Liver (tissue), 9 donors: ENCODE measurements around the gene MC4R. TPM values are rescaled to one million over a fixed set of nuclear protein-coding genes. Genes with fewer than 3 reads are reported as not detected.

Experiments used
- DNase-seq: peaks from one replicate; pipeline ENCODE4 v3.0.0-alpha.2; 2017; ENCODE audit warnings: low spot score
- H3K27ac ChIP-seq, 2 donors: one replicate each; pipeline ENCODE4 v1.7.0; 2013; ENCODE audit warnings: inconsistent platforms in 2 of 2, low read length in 2 of 2, control low read depth in 1 of 2, low read depth in 1 of 2, mild to moderate bottlenecking in 1 of 2
- H3K27me3 ChIP-seq, 4 donors: one replicate each; pipeline versions ENCODE4 v1.6.1 to v1.7.0; 2013; ENCODE audit warnings: low read length in 3 of 4, inconsistent platforms in 1 of 4, mild to moderate bottlenecking in 1 of 4, moderate library complexity in 1 of 4; ENCODE audit not compliant: control insufficient read depth in 4 of 4, insufficient read depth in 4 of 4
- H3K36me3 ChIP-seq, 4 donors: one replicate each; pipeline versions ENCODE4 v1.6.1 to v1.7.0; 2013; ENCODE audit warnings: low read length in 3 of 4, mild to moderate bottlenecking in 3 of 4, low read depth in 1 of 4, moderate library complexity in 1 of 4; ENCODE audit not compliant: control insufficient read depth in 4 of 4, insufficient read depth in 3 of 4
- H3K4me1 ChIP-seq, 4 donors: one replicate each; pipeline versions ENCODE4 v1.6.1 to v1.7.0; 2013; ENCODE audit warnings: low read length in 3 of 4, mild to moderate bottlenecking in 3 of 4, moderate library complexity in 1 of 4; ENCODE audit not compliant: control insufficient read depth in 4 of 4, insufficient read depth in 4 of 4
- H3K4me3 ChIP-seq, 3 donors: one replicate each; pipeline versions ENCODE4 v1.6.1 to v1.7.0; 2013; ENCODE audit warnings: low read length in 3 of 3, control low read depth in 1 of 3, low read depth in 1 of 3, mild to moderate bottlenecking in 1 of 3
- H3K9ac ChIP-seq, 2 donors: one replicate each; pipeline ENCODE4 v1.7.0; 2013; ENCODE audit warnings: low read length in 2 of 2, mild to moderate bottlenecking in 2 of 2, moderate library complexity in 2 of 2, control low read depth in 1 of 2, low read depth in 1 of 2
- H3K9me3 ChIP-seq, 4 donors: one replicate each; pipeline versions ENCODE4 v1.6.1 to v1.7.0; 2013; ENCODE audit warnings: low read length in 3 of 4; ENCODE audit not compliant: control insufficient read depth in 4 of 4
- ATF3 ChIP-seq: IDR thresholded peaks from 2 replicates; pipeline ENCODE4 v1.6.1; 2016; ENCODE audit warnings: antibody characterized with exemption
- CTCF ChIP-seq: fragments of 150-350 bp; IDR thresholded peaks from 2 replicates; pipeline ENCODE4 v1.5.1; 2017; ENCODE audit warnings: improper control_type of control experiment, low read depth, low read length; ENCODE audit not compliant: missing input control
- EGR1 ChIP-seq, 2 donors: IDR thresholded peaks; 2 replicates each; pipeline ENCODE4 v1.6.1; 2016 to 2018; ENCODE audit warnings: antibody characterized with exemption in 2 of 2, low read depth in 2 of 2
- FOXA1 ChIP-seq: IDR thresholded peaks from 2 replicates; pipeline ENCODE4 v1.6.1; 2016; ENCODE audit warnings: antibody characterized with exemption
- GABPA ChIP-seq, 2 donors: IDR thresholded peaks in 1 of 2; conservative IDR thresholded peaks in 1 of 2; 2 replicates each; pipeline ENCODE4 v1.6.1; 2016; ENCODE audit warnings: antibody characterized with exemption in 2 of 2, mild to moderate bottlenecking in 1 of 2, moderate library complexity in 1 of 2
- HNF4A ChIP-seq, 2 donors: conservative IDR thresholded peaks; 2 replicates each; pipeline ENCODE4 v1.6.1; 2016; ENCODE audit warnings: antibody characterized with exemption in 2 of 2, mild to moderate bottlenecking in 2 of 2
- HNF4G ChIP-seq: IDR thresholded peaks from 2 replicates; pipeline ENCODE4 v1.6.1; 2016; ENCODE audit warnings: antibody characterized with exemption
- NR2F2 ChIP-seq: IDR thresholded peaks from 2 replicates; pipeline ENCODE4 v1.6.1; 2016; ENCODE audit warnings: antibody characterized with exemption
- RAD21 ChIP-seq, 2 donors: IDR thresholded peaks; 2 replicates each; pipeline ENCODE4 v1.6.1; 2016; ENCODE audit warnings: antibody characterized with exemption in 2 of 2, mild to moderate bottlenecking in 2 of 2
- RXRA ChIP-seq, 2 donors: IDR thresholded peaks; 2 replicates each; pipeline ENCODE4 v1.6.1; 2017 to 2018; ENCODE audit warnings: antibody characterized with exemption in 2 of 2, mild to moderate bottlenecking in 1 of 2
- SP1 ChIP-seq: IDR thresholded peaks from 2 replicates; pipeline ENCODE4 v1.6.1; 2018; ENCODE audit warnings: antibody characterized with exemption, mild to moderate bottlenecking
- TAF1 ChIP-seq: conservative IDR thresholded peaks from 2 replicates; pipeline ENCODE4 v1.6.1; 2016; ENCODE audit warnings: antibody characterized with exemption, mild to moderate bottlenecking
- YY1 ChIP-seq: IDR thresholded peaks from 2 replicates; pipeline ENCODE4 v1.6.1; 2016; ENCODE audit warnings: antibody characterized with exemption, mild to moderate bottlenecking
- WGBS: extraction: QIAGEN DNeasy Blood & Tissue Kit; methylation state at CpG from one replicate; pipeline ENCODE4 v1.1.7; 2013; 5-methylcytosine and 5-hydroxymethylcytosine counted together
- polyA plus RNA-seq, 2 donors: library from polyadenylated mRNA; stranded (reverse) in 1 of 2; unstranded in 1 of 2; fragments of 200-250 nt in 1 of 2; fragments of >200 nt in 1 of 2; fragmentation: Nextera tagmentation in 1 of 2; extraction: Ambion mirVana in 1 of 2; gene quantifications; one replicate each; pipeline versions ENCODE4 v1.2.1 to v1.2.3, GENCODE V29; 2013 to 2015
- total RNA-seq, 2 donors: library from RNA; depleted of rRNA; stranded (reverse); fragments of >200 nt; gene quantifications; one replicate each; pipeline ENCODE4 v1.2.3, GENCODE V29; 2014
- TF ChIP-seq, protein P1 (sequence below): IDR thresholded peaks from 2 replicates; pipeline ENCODE4 v1.6.1; 2016; ENCODE audit warnings: antibody characterized with exemption, mild to moderate bottlenecking
- TF ChIP-seq, protein P2 (sequence below): IDR thresholded peaks from 2 replicates; pipeline ENCODE4 v1.6.1; 2016; ENCODE audit warnings: antibody characterized with exemption
- TF ChIP-seq, protein P3 (sequence below): IDR thresholded peaks from 2 replicates; pipeline ENCODE4 v1.6.1; 2016; ENCODE audit warnings: antibody characterized with exemption
- donor health status: healthy.
- donor health status: healthy.
- donor health status: healthy.
- donor health status: healthy.
- donor health status: healthy.

The MC4R gene
- total and polyA plus RNA-seq, 4 donors = not detected

DNA sequence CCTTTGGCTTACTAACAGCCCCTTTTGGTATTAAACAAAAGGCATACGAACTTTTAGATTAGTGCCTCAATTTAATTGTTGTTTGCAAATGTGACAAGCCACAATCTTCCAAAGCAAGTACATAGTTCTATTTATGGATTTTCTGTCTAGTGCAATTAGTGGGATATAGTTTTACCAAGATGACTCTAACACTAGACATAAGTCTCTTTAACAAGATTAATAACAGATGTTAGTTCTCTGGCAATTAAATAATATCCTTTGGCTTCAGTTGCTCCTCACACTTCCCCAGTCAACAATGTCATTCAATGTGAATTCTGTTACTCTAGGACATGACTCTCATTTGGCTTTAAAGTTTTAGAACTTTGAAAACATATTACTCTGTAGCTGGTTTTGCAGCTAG, 16.7 kb upstream of the MC4R start:
- 60% methylated on average over 1 of the region's 1 CpG for WGBS

DNA sequence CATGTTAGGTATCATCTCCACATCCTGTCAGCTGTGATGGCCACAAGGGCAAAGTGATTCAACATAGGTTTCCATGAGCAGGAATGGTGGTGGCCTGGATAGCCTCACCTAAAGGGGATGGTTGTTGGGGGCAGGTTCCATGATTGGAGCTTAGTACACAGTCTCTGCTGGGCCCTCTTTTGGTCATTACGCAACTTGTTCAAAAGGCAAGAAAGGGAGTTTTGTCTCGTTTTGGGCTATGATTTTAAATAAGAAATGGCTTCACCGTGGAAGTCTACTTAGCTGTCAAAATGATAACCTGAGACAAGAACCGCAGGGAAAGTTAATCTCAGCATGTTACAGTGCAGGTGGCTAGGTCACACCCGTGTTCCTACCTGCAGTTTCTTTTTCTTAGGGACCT, 13.1 kb upstream of the MC4R start:
- 83% methylated on average over 5 of the region's 5 CpGs for WGBS
- TF ChIP-seq YY1 (no peak), NR2F2 (no peak), GABPA (IDR thresholded peaks at IDR 0.05 in 1 of 2, conservative IDR thresholded peaks at IDR 0.05 in 1 of 2) (no peak), RAD21 (IDR thresholded peaks at IDR 0.05) (no peak), TAF1 (no peak), FOXA1 (no peak), RXRA (IDR thresholded peaks at IDR 0.05) (no peak), ATF3 (no peak), SP1 (no peak), HNF4A (conservative IDR thresholded peaks at IDR 0.05) (no peak)
- TF ChIP-seq, protein P1, sequence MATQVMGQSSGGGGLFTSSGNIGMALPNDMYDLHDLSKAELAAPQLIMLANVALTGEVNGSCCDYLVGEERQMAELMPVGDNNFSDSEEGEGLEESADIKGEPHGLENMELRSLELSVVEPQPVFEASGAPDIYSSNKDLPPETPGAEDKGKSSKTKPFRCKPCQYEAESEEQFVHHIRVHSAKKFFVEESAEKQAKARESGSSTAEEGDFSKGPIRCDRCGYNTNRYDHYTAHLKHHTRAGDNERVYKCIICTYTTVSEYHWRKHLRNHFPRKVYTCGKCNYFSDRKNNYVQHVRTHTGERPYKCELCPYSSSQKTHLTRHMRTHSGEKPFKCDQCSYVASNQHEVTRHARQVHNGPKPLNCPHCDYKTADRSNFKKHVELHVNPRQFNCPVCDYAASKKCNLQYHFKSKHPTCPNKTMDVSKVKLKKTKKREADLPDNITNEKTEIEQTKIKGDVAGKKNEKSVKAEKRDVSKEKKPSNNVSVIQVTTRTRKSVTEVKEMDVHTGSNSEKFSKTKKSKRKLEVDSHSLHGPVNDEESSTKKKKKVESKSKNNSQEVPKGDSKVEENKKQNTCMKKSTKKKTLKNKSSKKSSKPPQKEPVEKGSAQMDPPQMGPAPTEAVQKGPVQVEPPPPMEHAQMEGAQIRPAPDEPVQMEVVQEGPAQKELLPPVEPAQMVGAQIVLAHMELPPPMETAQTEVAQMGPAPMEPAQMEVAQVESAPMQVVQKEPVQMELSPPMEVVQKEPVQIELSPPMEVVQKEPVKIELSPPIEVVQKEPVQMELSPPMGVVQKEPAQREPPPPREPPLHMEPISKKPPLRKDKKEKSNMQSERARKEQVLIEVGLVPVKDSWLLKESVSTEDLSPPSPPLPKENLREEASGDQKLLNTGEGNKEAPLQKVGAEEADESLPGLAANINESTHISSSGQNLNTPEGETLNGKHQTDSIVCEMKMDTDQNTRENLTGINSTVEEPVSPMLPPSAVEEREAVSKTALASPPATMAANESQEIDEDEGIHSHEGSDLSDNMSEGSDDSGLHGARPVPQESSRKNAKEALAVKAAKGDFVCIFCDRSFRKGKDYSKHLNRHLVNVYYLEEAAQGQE = no peak
- no peaks in the 10 kb centered on the region for H3K4me1 ChIP-seq
- no peaks in the 10 kb centered on the region for H3K9me3 ChIP-seq
- no peak overlapping the region for H3K9ac ChIP-seq
- no peak overlapping the region for H3K27ac ChIP-seq
- no peak overlapping the region for H3K4me3 ChIP-seq
- no peak for DNase-seq
- H3K36me3 ChIP-seq = no peaks in the 10 kb centered on the region
- peaks cover 0 to 2% (median 0%) of the 10 kb centered on the region in 4 donors for H3K27me3 ChIP-seq

More for the DNA sequence above, 16.7 kb upstream of the MC4R start:
- TF ChIP-seq, protein P2, sequence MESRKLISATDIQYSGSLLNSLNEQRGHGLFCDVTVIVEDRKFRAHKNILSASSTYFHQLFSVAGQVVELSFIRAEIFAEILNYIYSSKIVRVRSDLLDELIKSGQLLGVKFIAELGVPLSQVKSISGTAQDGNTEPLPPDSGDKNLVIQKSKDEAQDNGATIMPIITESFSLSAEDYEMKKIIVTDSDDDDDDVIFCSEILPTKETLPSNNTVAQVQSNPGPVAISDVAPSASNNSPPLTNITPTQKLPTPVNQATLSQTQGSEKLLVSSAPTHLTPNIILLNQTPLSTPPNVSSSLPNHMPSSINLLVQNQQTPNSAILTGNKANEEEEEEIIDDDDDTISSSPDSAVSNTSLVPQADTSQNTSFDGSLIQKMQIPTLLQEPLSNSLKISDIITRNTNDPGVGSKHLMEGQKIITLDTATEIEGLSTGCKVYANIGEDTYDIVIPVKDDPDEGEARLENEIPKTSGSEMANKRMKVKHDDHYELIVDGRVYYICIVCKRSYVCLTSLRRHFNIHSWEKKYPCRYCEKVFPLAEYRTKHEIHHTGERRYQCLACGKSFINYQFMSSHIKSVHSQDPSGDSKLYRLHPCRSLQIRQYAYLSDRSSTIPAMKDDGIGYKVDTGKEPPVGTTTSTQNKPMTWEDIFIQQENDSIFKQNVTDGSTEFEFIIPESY = no peak
- no peak for TF ChIP-seq ATF3
- Histone ChIP-seq H3K27me3 (no peaks in the 10 kb centered on the region), H3K4me1 (no peaks in the 10 kb centered on the region), H3K9me3 (no peaks in the 10 kb centered on the region), H3K9ac (no peak overlapping the region), H3K4me3 (no peak overlapping the region), H3K36me3 (no peaks in the 10 kb centered on the region), H3K27ac (no peak overlapping the region)
- no peak for DNase-seq

GRCh38 chr18:60383893-60384292, 11.3 kb upstream of the MC4R start:
- Histone ChIP-seq H3K4me1 (no peaks in the 10 kb centered on the region), H3K36me3 (no peaks in the 10 kb centered on the region), H3K27me3 (peaks cover 0 to 2% (median 0%) of the 10 kb centered on the region in 4 donors), H3K9me3 (no peaks in the 10 kb centered on the region), H3K4me3 (no peak overlapping the region), H3K9ac (no peak overlapping the region), H3K27ac (no peak overlapping the region)
- WGBS = 63% methylated on average over 2 of the region's 2 CpGs
- no peak for DNase-seq
- TF ChIP-seq, protein P3, sequence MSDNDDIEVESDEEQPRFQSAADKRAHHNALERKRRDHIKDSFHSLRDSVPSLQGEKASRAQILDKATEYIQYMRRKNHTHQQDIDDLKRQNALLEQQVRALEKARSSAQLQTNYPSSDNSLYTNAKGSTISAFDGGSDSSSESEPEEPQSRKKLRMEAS = no peak
- no peak for TF ChIP-seq CTCF
- no peak for TF ChIP-seq RXRA (IDR thresholded peaks at IDR 0.05)
- no peak for TF ChIP-seq YY1
- TF ChIP-seq TAF1 = no peak
- TF ChIP-seq, protein P2 = no peak
- TF ChIP-seq NR2F2 = no peak
- no peak for TF ChIP-seq HNF4G
- no peak for TF ChIP-seq EGR1 (IDR thresholded peaks at IDR 0.05; ENCODE audit: low read depth in 2 of 2)
- TF ChIP-seq GABPA (IDR thresholded peaks at IDR 0.05 in 1 of 2, conservative IDR thresholded peaks at IDR 0.05 in 1 of 2) = no peak
